ENCODE data around the gene LRBA. TPM values are rescaled to one million over a fixed set of nuclear protein-coding genes. Genes with fewer than 3 reads are reported as not detected.

The LRBA gene
- total and polyA plus RNA-seq, 2 of the 4 experiments (the other 2 are of a cell fraction): 10.2 to 51.6 TPM

- Histone ChIP-seq H3K23ac (ENCODE audit: low read depth, low read length) (peak overlapping the region; percentile 43), H3K4me3 (ENCODE audit: insufficient read depth, low read depth, low read length) (no peak overlapping the region), H3K9ac (ENCODE audit: low read depth, low read length) (no peak overlapping the region), H3K14ac (replicated peaks; ENCODE audit: low read depth, low read length) (peak overlapping the region; percentile 72), H3K4me1 (ENCODE audit: control insufficient read depth, insufficient read depth, low read length) (peaks cover 35% of the 10 kb centered on the region), H3K4me2 (ENCODE audit: low read depth, low read length) (peak overlapping the region; percentile 1; the same call in 1 of the 2 replicates), H2BK20ac (ENCODE audit: low read depth, low read length) (peak overlapping the region; percentile 93), H3K79me1 (ENCODE audit: low read depth in 1 of 2, low read length in 2 of 2) (peaks cover 23 to 47% of the 10 kb centered on the region in 2 experiments), H4K91ac (ENCODE audit: insufficient read depth, low read depth, low read length) (peak overlapping the region; percentile 91), H3K56ac (ENCODE audit: extremely low read depth, insufficient read depth, low read length) (peak overlapping the region; percentile 33; the same call in 1 of the 2 replicates), H4K20me1 (ENCODE audit: insufficient read depth, low read length) (no peaks in the 10 kb centered on the region), H3K27me3 (ENCODE audit: control insufficient read depth, insufficient read depth, low read length) (no peaks in the 10 kb centered on the region), H3K18ac (ENCODE audit: low read depth, low read length) (peak overlapping the region; percentile 93; the same call in 1 of the 2 replicates), H2AK9ac (replicated peaks; ENCODE audit: low read depth, low read length, poor library complexity) (no peak overlapping the region), H2AFZ (replicated peaks; ENCODE audit: low read length, poor library complexity) (no peak overlapping the region), H4K5ac (ENCODE audit: low read depth, low read length) (peak overlapping the region; percentile 94; the same call in 1 of the 2 replicates), H2AK5ac (ENCODE audit: low read depth, low read length) (peak overlapping the region; percentile 90), H3K9me3 (ENCODE audit: control insufficient read depth, insufficient read depth, low read length) (no peaks in the 10 kb centered on the region), H2BK120ac (ENCODE audit: low read depth, low read length) (peak overlapping the region; percentile 88), H3K27ac (ENCODE audit: insufficient read depth, low read length) (peak overlapping the region; percentile 35; the same call in 1 of the 2 replicates), H2BK15ac (ENCODE audit: low read depth, low read length) (peak overlapping the region; percentile 69; the same call in 2 of the 3 replicates), H3K4ac (ENCODE audit: low read depth, low read length) (peak overlapping the region; percentile 56), H3K9me1 (ENCODE audit: insufficient read depth, low read length) (peaks cover 18% of the 10 kb centered on the region), H4K8ac (ENCODE audit: low read depth in 2 of 2, low read length in 2 of 2) (peak overlapping the region; percentile 78 to 90; a peak in 3 of 4 replicates), H3K36me3 (ENCODE audit: control insufficient read depth, insufficient read depth, low read length) (peaks cover 4% of the 10 kb centered on the region; the same call in 1 of the 2 replicates), H2BK5ac (ENCODE audit: low read depth, low read length, poor library complexity, severe bottlenecking) (peak overlapping the region; percentile 100)
- peak; percentile 79 for DNase-seq
- intact Hi-C loops (cut with micrococcal nuclease): no loop called here
- no CpG with 5 or more reads among the region's 5 CpGs for WGBS, 2 experiments (ENCODE audit: extremely low coverage in 2 of 2, insufficient read length in 1 of 2)
- no peak for TF ChIP-seq POLR2A (IDR thresholded peaks at IDR 0.05; ENCODE audit: low read depth, low read length)
- TF ChIP-seq RAD21 (IDR thresholded peaks at IDR 0.05; ENCODE audit: low read length): no peak
- no peak for TF ChIP-seq MAZ (IDR thresholded peaks at IDR 0.05; ENCODE audit: borderline replicate concordance, low read depth, low read length)
- no peak for TF ChIP-seq NFE2L2 (IDR thresholded peaks at IDR 0.05; ENCODE audit: low read depth, low read length)
- TF ChIP-seq FOS (IDR thresholded peaks at IDR 0.05; ENCODE audit: low read depth, low read length): peak; percentile 26; the same call in 1 of the 2 replicates
- TF ChIP-seq SMC3 (IDR thresholded peaks at IDR 0.05; ENCODE audit: low read depth, low read length): no peak
- no peak for TF ChIP-seq ELK1 (IDR thresholded peaks at IDR 0.05; ENCODE audit: borderline replicate concordance, low read depth, low read length)
- TF ChIP-seq CEBPB (IDR thresholded peaks at IDR 0.05; ENCODE audit: low read depth, low read length): no peak
- ATAC-seq (ENCODE audit: low read depth): no peak; the same call in 1 of the 2 replicates
- ChIA-PET CTCF (interaction anchor here (0.5 to 1.9 kb wide), 2 partner anchors 9 to 92 kb away, joined by 5 to 7 read pairs; no protein-coding TSS in a partner anchor), POLR2A (ENCODE audit: unreplicated experiment) (no interaction called here)
- BruUV-seq (replicated peaks): no TSS peak
- dilution Hi-C loops (cut with HindIII; ENCODE audit: low sequenced_read_pairs, unreplicated experiment): no loop called here
- in situ Hi-C loops (cut with MboI; ENCODE audit: low sequenced_read_pairs): no loop called here
These were observed 780.8 kb downstream of the LRBA start for GRCh38 chr4:150234246-150234645.
